ENCODE measurements around the gene TXN2. TPM values are rescaled to one million over a fixed set of nuclear protein-coding genes. Genes with fewer than 3 reads are reported as not detected.
A peak's percentile ranks its signal among the peaks of the same experiment; 100 is the strongest.

Gene TXN2
- total and polyA plus RNA-seq, 7 experiments from 2014 or later: 35.5 to 154 (median 44.1) TPM

DNA sequence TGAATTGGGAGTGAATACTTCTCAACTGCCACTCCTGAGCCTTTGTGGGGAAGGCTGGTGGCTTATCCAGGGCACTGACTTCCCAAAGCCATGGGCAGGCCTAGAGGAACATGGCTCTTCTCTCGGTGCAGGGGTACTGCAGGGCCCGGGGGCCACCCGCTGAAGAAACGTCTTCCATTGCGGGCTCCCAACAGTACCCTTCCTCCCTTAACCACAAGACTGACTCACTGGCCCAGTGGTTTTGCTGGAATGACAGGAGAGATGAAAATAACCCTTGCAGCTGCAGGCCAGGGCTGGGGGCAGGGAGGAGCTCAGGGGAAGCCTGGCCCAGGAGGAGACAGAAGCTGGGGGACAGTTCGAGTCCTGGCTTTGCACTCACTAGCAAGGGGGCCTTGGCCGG is 13.5 kb downstream of the TXN2 start:
- H3K4me1 ChIP-seq (ENCODE audit: control insufficient read depth in 2 of 2, insufficient read depth in 2 of 2, low read length in 2 of 2): peaks cover 6 to 18% of the 10 kb centered on the region in 2 donors
- no peak overlapping the region for H3K4me3 ChIP-seq (ENCODE audit: low read length)
- ChIA-PET CTCF (interaction anchor here (0.7 to 7.3 kb wide), 2 partner anchors 125 to 167 kb away, joined by 3 to 119 read pairs; no protein-coding TSS in a partner anchor), POLR2A (interaction anchor here (0.8 to 2.2 kb wide), 4 partner anchors 12 to 139 kb away, joined by 3 to 6 read pairs (median 5); no protein-coding TSS in a partner anchor)
- no peak for ATAC-seq
- peaks cover 9 to 33% (median 25%) of the 10 kb centered on the region in 7 donors for H3K4me1 Mint-ChIP-seq
- H3K27ac Mint-ChIP-seq: peak overlapping the region in 3 of 9 donors; percentile 6 to 47 (median 42)
- no peak for DNase-seq
- peaks cover 0 to 2% (median 0%) of the 10 kb centered on the region in 11 donors for H3K9me3 Mint-ChIP-seq
- intact Hi-C loops (cut with micrococcal nuclease): no loop called here
- H3K9me3 ChIP-seq (ENCODE audit: control insufficient read depth in 2 of 3, low read length in 3 of 3): no peaks in the 10 kb centered on the region
- no peak overlapping the region for H3K4me3 Mint-ChIP-seq
- peaks cover 0 to 40% (median 0%) of the 10 kb centered on the region in 3 experiments for H3K36me3 ChIP-seq (ENCODE audit: control insufficient read depth in 2 of 3, insufficient read depth in 3 of 3, low read length in 3 of 3)
- no peaks in the 10 kb centered on the region for H3K27me3 Mint-ChIP-seq
- H3K27ac ChIP-seq (ENCODE audit: low read depth, low read length): no peak overlapping the region
- H3K36me3 Mint-ChIP-seq: peaks cover 0 to 6% (median 0%) of the 10 kb centered on the region in 5 donors
- no peaks in the 10 kb centered on the region for H3K27me3 ChIP-seq (ENCODE audit: control insufficient read depth in 2 of 2, insufficient read depth in 2 of 2, low read length in 2 of 2)

DNA sequence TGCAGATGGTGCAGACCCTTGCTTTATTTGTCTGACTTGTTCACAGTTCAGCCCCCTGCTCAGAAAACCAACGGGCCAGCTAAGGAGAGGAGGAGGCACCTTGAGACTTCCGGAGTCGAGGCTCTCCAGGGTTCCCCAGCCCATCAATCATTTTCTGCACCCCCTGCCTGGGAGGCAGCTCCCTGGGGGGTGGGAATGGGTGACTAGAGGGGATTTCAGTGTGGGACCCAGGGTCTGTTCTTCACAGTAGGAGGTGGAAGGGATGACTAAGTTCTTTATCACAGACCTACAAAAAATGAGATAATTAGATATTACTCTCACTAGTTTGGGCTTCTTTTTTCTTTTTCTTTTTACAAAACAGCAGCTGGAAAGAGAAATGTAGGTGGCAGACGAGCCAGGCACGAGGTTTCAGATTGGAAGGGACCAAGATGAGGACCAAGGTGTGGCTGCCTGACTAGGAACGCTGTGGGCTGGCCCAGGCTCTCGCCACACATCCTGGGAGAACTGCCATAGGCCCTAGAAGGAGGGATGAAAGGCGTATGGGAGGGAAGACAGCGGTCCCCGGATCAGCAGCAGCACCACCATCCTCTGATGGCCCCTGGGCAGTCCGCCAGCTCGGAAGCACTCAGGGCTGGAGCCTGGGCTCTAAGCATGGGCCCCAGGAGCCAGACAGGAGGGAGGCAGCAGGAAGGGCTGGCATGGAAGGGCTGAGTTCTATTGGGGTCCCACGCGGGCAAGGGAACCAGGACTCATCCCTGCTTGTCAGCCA is 14.2 kb downstream of the TXN2 start:
- Mint-ChIP-seq H3K4me3 (peak overlapping the region in 2 of 10 donors; percentile 4 to 9), H3K27me3 (no peaks in the 10 kb centered on the region), H3K9me3 (peaks cover 0 to 2% (median 0%) of the 10 kb centered on the region in 11 donors), H3K4me1 (peaks cover 10 to 33% (median 25%) of the 10 kb centered on the region in 7 donors), H3K27ac (peak overlapping the region; percentile 18 to 89 (median 74)), H3K36me3 (peaks cover 0 to 6% (median 0%) of the 10 kb centered on the region in 5 donors)
- ATAC-seq: no peak
- no peaks in the 10 kb centered on the region for H3K9me3 ChIP-seq (ENCODE audit: control insufficient read depth in 2 of 3, low read length in 3 of 3)
- no peak overlapping the region for H3K4me3 ChIP-seq (ENCODE audit: low read length)
- ChIA-PET POLR2A (interaction anchor here (1.0 to 2.2 kb wide), 7 partner anchors 9 to 156 kb away, joined by 3 to 6 read pairs (median 3); no protein-coding TSS in a partner anchor), CTCF (interaction anchor here (7.3 kb wide), 1 partner anchor 166 kb away, joined by 119 read pairs; no protein-coding TSS in a partner anchor)
- peaks cover 0 to 32% (median 0%) of the 10 kb centered on the region in 3 experiments for H3K36me3 ChIP-seq (ENCODE audit: control insufficient read depth in 2 of 3, insufficient read depth in 3 of 3, low read length in 3 of 3)
- intact Hi-C loops (cut with micrococcal nuclease): no loop called here
- peaks cover 6 to 18% of the 10 kb centered on the region in 2 donors for H3K4me1 ChIP-seq (ENCODE audit: control insufficient read depth in 2 of 2, insufficient read depth in 2 of 2, low read length in 2 of 2)
- peak overlapping the region; percentile 47 for H3K27ac ChIP-seq (ENCODE audit: low read depth, low read length)
- H3K27me3 ChIP-seq (ENCODE audit: control insufficient read depth in 2 of 2, insufficient read depth in 2 of 2, low read length in 2 of 2): no peaks in the 10 kb centered on the region
- no peak for DNase-seq

DNA sequence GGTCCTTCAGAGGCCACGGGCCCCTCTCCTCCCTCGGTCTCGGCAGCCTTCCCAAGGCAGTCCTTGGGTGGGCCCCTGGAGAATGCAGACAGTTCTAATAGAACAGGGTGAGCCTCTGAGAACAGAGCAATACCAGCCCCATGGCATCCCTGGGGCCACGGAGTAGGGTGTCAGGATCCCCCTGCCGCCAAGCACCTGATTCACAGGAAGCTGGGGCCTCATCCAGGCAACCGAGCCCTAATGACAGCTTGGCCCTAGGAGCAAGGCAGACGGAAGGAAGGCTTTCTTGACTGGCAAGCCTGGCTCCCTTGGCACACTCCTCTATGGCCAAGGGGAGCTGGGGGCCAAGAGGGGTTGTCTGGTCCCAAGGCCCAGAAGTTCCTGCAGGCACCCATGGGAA is 15.2 kb downstream of the TXN2 start:
- Mint-ChIP-seq H3K4me1 (peaks cover 13 to 33% (median 25%) of the 10 kb centered on the region in 7 donors), H3K9me3 (peaks cover 0 to 2% (median 0%) of the 10 kb centered on the region in 11 donors), H3K27ac (peak overlapping the region in 7 of 9 donors; percentile 23 to 82 (median 51)), H3K36me3 (peaks cover 0 to 4% (median 0%) of the 10 kb centered on the region in 5 donors), H3K27me3 (no peaks in the 10 kb centered on the region), H3K4me3 (no peak overlapping the region)
- H3K4me1 ChIP-seq (ENCODE audit: control insufficient read depth in 2 of 2, insufficient read depth in 2 of 2, low read length in 2 of 2): peaks cover 6 to 18% of the 10 kb centered on the region in 2 donors
- DNase-seq: no peak
- ChIA-PET POLR2A (interaction anchor here (1.0 to 2.2 kb wide), 4 partner anchors 10 to 137 kb away, joined by 3 to 6 read pairs (median 3); no protein-coding TSS in a partner anchor), CTCF (interaction anchor here (0.6 to 7.3 kb wide), 2 partner anchors 72 to 165 kb away, joined by 4 to 119 read pairs; no protein-coding TSS in a partner anchor)
- no peaks in the 10 kb centered on the region for H3K9me3 ChIP-seq (ENCODE audit: control insufficient read depth in 2 of 3, low read length in 3 of 3)
- H3K36me3 ChIP-seq (ENCODE audit: control insufficient read depth in 2 of 3, insufficient read depth in 3 of 3, low read length in 3 of 3): peaks cover 0 to 25% (median 0%) of the 10 kb centered on the region in 3 experiments
- intact Hi-C loops (cut with micrococcal nuclease): no loop called here
- ATAC-seq: no peak
- H3K27me3 ChIP-seq (ENCODE audit: control insufficient read depth in 2 of 2, insufficient read depth in 2 of 2, low read length in 2 of 2): no peaks in the 10 kb centered on the region
- H3K27ac ChIP-seq (ENCODE audit: low read depth, low read length): peak overlapping the region; percentile 47
- H3K4me3 ChIP-seq (ENCODE audit: low read length): no peak overlapping the region

DNA sequence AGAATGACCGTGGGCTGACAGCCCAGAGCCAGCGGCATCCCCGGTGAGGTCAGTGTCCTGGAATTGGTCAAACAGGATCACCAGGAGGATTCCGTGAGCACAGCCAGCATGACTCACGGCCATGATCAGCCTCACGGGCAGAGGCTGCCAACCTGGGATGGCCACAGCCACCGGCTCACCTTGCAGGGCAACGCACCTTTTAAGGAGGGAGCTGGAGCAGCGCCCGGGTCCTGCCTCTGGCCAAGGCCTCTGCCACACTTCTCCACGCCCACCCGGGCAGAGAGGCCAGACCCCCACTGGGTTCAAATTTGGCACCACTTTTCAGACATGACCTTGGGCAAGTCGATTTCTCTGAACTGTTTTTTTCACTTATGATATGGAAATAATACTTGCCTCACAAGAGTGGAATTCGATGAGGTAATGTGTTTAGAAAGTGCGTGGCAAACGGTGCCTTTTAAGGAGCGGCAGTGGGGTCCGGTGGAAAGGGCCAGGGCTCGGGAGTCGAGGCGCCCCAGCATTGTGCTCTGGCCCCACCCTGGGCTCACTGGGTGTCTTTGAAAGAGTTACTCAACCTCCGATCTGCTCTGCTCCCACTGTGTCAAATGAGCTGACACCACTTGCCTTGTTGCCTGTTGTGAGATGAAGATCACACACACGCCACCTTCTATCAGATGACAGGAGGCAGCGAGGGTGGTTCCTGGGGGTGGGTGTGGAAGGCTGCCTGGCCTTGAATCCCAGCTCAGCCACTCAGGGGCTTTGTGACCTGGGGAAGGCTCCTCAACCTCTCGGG is 16.0 kb downstream of the TXN2 start:
- no peak for ATAC-seq
- Mint-ChIP-seq H3K36me3 (peaks cover 0 to 4% (median 0%) of the 10 kb centered on the region in 5 donors), H3K4me3 (no peak overlapping the region), H3K9me3 (peaks cover 0 to 2% (median 0%) of the 10 kb centered on the region in 11 donors), H3K4me1 (peaks cover 11 to 28% (median 24%) of the 10 kb centered on the region in 7 donors), H3K27ac (peak overlapping the region in 8 of 9 donors; percentile 28 to 76 (median 56)), H3K27me3 (no peaks in the 10 kb centered on the region)
- POLR2A ChIA-PET: interaction anchor here (1.5 kb wide), 1 partner anchor 11 kb away, joined by 3 read pairs; no protein-coding TSS in a partner anchor
- Histone ChIP-seq H3K9me3 (ENCODE audit: control insufficient read depth in 2 of 3, low read length in 3 of 3) (no peaks in the 10 kb centered on the region), H3K27me3 (ENCODE audit: control insufficient read depth in 2 of 2, insufficient read depth in 2 of 2, low read length in 2 of 2) (no peaks in the 10 kb centered on the region), H3K4me3 (ENCODE audit: low read length) (no peak overlapping the region), H3K4me1 (ENCODE audit: control insufficient read depth in 2 of 2, insufficient read depth in 2 of 2, low read length in 2 of 2) (peaks cover 6 to 16% of the 10 kb centered on the region in 2 donors), H3K36me3 (ENCODE audit: control insufficient read depth in 2 of 3, insufficient read depth in 3 of 3, low read length in 3 of 3) (peaks cover 0 to 20% (median 0%) of the 10 kb centered on the region in 3 experiments), H3K27ac (ENCODE audit: low read depth, low read length) (no peak overlapping the region)
- CTCF ChIA-PET: interaction anchor here (0.6 to 7.3 kb wide), 2 partner anchors 71 to 164 kb away, joined by 4 to 119 read pairs; no protein-coding TSS in a partner anchor
- DNase-seq: no peak
- intact Hi-C loops (cut with micrococcal nuclease): no loop called here

DNA sequence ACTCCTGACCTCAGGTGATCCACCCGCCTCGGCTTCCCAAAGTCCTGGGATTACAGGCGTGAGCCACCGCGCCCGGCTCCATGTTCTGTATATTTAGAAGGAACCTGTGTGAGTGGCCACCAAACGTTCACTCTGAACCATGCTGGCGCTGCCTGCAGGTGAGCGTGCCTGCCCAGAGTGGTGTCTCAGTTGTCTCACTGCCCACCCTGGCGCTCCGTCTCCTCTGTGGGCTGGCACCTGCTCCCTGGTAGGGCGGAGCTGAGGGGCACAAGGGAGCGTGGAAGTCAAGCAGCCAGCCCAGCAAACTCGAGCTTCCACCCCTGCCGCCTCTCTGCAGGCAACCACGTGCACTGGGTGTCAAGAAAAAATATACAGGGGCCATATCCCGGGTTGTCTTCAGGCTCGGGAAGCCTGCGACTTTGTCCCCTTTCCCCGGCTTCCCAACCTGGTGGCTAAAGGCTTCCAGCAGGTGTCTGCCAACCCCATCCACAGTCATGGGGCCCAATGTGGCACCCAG is 16.7 kb downstream of the TXN2 start:
- intact Hi-C loops (cut with micrococcal nuclease): no loop called here
- H3K4me3 ChIP-seq (ENCODE audit: low read length): no peak overlapping the region
- peaks cover 0 to 2% (median 0%) of the 10 kb centered on the region in 5 donors for H3K36me3 Mint-ChIP-seq

More for the DNA sequence above, 16.7 kb downstream of the TXN2 start:
- POLR2A ChIA-PET: interaction anchor here (1.0 kb wide), 1 partner anchor 164 kb away, joined by 3 read pairs; no protein-coding TSS in a partner anchor
- Histone ChIP-seq H3K36me3 (ENCODE audit: control insufficient read depth in 2 of 3, insufficient read depth in 3 of 3, low read length in 3 of 3) (peaks cover 0 to 20% (median 0%) of the 10 kb centered on the region in 3 experiments), H3K27me3 (ENCODE audit: control insufficient read depth in 2 of 2, insufficient read depth in 2 of 2, low read length in 2 of 2) (no peaks in the 10 kb centered on the region), H3K9me3 (ENCODE audit: control insufficient read depth in 2 of 3, low read length in 3 of 3) (no peaks in the 10 kb centered on the region), H3K27ac (ENCODE audit: low read depth, low read length) (no peak overlapping the region), H3K4me1 (ENCODE audit: control insufficient read depth in 2 of 2, insufficient read depth in 2 of 2, low read length in 2 of 2) (peaks cover 0 to 11% of the 10 kb centered on the region in 2 donors)
- CTCF ChIA-PET: interaction anchor here (7.3 kb wide), 1 partner anchor 164 kb away, joined by 119 read pairs; no protein-coding TSS in a partner anchor
- H3K9me3 Mint-ChIP-seq: peaks cover 0 to 2% (median 0%) of the 10 kb centered on the region in 11 donors
- DNase-seq: no peak
- peaks cover 4 to 22% (median 18%) of the 10 kb centered on the region in 7 donors for H3K4me1 Mint-ChIP-seq
- no peaks in the 10 kb centered on the region for H3K27me3 Mint-ChIP-seq
- ATAC-seq: no peak
- no peak overlapping the region for H3K4me3 Mint-ChIP-seq
- peak overlapping the region in 1 of 9 donors; percentile 61 for H3K27ac Mint-ChIP-seq

Measured in naive thymus-derived CD4-positive, alpha-beta T cell (primary cell).